ACHN (cell line): ENCODE results near the gene SORBS1.

ENCODE experiments used
- DNase-seq: peaks from one replicate; pipeline ENCODE4 v3.0.0-alpha.2; 2015
- in situ Hi-C: cut with HindIII; loops from 2 replicates; pipeline ENCODE4 v1.10.0; 2017; ENCODE audit warnings: low sequenced_read_pairs, low pct_ligation_motif_present, low pct_unique_long_range_greater_than_20kb

The SORBS1 gene

GRCh38 chr10:95332666-95333249, 228.4 kb downstream of the SORBS1 start:
- DNase-seq = no peak
- in situ Hi-C loops = no loop called here

GRCh38 chr10:95331596-95332130, 229.5 kb downstream of the SORBS1 start:
- no peak for DNase-seq
- in situ Hi-C loops = no loop called here

GRCh38 chr10:95330966-95331453, 230.2 kb downstream of the SORBS1 start:
- in situ Hi-C loops = no loop called here
- no peak for DNase-seq

GRCh38 chr10:95329296-95329695, 231.9 kb downstream of the SORBS1 start:
- in situ Hi-C loops = no loop called here
- DNase-seq = no peak

- no peak for DNase-seq
- in situ Hi-C loops = no loop called here
Observed at GRCh38 chr10:95328013-95328412, 233.2 kb downstream of the SORBS1 start.

DNA sequence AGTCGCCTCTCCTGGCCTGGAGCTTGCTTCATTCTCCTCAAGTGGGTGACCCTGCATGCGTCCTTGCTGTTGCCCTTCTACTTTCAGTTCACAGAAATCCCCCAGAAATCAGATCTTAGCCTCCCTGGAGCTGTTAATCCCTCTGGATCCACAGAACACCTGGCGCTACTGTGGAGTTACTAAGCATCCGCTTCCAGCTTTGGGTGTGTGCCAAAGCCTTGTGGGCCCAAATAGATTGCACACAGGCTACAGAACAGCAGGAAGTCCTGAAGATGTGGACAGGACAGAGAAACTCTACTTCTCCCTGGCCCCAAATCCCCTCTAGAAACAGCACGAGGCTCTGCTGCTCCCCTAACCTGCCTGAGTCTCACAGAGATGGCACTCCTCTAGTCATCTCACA, 233.8 kb downstream of the SORBS1 start:
- in situ Hi-C loops = no loop called here
- DNase-seq = no peak

DNA sequence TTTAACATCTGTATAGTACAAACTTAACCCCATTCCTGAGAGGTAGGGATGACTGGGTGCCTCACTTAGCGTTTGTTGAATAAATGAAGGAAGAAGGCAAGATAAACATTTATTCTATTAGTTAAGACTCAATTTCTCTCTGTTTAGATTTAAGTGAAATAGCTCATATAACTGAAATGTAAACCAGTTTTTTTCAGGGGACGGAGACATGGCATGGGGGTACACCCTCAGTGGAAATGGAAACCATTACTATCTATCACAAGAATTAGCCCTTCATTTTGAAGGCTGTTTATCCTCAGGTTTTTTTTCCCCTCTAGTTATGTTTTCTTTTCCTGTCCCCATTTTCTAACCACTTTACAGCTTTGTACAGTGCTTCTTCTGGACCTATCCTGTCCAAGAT, 234.8 kb downstream of the SORBS1 start:
- DNase-seq = no peak
- in situ Hi-C loops = no loop called here

DNA sequence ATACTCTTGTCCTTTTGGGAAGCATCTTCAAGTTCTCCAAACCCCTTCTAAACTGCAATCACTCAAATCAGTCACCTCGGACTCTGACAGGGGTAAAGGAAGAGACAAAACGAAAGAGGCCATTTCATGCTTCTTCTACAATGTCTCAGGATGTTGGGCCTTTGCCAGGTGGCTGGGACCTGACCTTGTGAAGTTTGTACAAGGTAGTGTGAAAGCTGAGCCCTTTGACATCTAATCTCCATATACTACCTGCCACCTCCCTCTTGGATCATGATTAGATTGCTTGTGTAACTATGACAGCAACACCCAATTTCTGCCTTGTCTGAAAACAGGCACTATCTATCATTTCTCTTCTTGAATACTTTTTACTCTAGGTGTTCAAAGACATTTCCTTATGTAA, 235.3 kb downstream of the SORBS1 start:
- in situ Hi-C loops = no loop called here

DNA sequence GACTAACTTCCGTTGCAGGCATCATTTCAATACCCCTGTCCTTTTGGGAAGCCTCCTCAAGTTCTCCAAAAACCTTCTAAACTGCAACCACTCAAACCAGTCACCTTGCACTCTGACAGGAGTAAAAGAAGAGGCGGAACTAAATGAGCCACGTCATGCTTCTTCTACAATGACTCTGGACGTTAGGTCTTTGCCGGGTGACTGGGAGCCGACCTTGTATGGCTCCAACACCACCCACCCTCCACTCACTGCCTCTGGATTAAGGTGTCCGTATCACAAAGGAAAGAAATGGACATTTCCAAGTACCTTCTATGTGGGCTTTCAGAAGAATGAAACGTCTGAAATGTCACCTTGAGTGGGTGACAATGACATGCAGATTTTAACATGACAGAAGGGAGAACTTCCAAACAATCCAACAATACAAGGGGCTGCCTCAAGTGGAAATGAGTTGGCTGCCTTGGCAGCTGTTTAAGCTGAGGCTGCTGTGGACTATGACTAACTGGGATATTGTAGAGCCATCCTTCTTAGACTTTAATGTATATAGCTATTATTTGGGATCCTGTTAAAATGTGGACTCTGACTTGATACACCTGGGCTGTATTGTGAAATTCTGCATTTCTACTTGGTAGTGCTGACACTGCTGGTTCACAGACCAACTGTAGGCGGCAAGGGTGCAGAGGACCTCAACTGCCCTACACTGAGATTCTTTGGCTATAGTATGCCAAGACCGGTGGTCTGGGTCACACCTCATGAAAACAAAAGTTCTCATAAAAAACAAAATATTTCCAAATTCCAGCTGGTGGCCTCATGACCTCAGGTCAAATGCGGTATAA, 236.5 kb downstream of the SORBS1 start:
- in situ Hi-C loops = no loop called here
- DNase-seq = no peak

More for the DNA sequence above, 235.3 kb downstream of the SORBS1 start:
- DNase-seq = no peak

DNA sequence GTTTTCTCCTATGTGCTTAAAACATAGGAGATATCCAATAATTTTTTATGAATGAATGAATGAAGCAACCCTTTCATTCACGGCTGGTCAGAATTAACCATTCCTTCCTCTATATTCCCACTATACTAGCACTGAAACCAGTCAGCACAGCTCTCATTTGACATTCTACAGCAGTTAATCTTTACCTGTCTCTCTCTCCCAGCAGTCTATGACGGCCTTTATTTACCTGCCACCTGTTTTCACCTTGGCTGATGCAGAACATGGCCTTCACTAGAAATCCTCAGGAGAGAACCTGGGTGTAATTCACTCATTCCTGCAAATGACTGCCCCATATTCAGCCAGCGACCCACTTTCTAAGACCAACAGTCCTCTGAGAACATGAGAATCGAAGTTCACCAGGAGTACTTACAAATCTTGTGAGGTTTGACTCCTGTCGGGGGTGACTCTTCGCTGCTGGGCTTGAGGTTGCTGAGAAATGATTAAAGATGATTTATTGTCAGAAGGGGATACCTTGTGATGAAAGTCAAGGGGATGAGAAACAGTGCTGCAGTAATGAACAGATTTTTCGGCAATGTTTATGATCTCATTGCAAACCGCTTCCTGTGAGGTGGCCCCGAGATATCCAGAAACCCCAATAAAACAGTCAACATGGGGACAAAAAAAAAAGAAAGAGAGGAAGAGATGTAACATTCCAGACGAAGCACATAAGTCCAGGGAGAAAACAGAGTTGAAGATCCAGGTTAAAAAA, 239.4 kb downstream of the SORBS1 start:
- in situ Hi-C loops = no loop called here
- no peak for DNase-seq

DNA sequence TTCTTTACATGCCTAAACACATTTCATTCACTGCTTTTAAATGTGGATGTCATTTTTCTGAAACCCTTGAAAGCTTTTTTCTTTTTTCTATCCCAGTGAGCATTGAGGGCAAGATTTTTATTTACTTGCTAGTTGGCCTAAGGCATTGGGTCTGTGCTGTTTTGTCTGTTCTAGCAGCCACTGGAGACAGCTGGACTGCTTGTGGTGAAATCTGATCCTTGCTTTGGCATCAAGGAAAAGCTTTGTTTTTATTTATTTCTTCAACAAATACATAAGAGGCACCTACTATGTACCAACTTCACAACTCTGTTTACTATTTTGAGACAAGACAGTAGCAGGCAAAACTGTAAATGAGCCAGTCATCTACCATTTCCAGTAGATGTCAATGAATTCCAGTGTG, 241.9 kb downstream of the SORBS1 start:
- DNase-seq = no peak
- in situ Hi-C loops = no loop called here

GRCh38 chr10:95315509-95315908, 245.7 kb downstream of the SORBS1 start:
- DNase-seq = no peak
- in situ Hi-C loops = no loop called here

GRCh38 chr10:95314192-95314918, 246.8 kb downstream of the SORBS1 start:
- no peak for DNase-seq
- in situ Hi-C loops = no loop called here

DNA sequence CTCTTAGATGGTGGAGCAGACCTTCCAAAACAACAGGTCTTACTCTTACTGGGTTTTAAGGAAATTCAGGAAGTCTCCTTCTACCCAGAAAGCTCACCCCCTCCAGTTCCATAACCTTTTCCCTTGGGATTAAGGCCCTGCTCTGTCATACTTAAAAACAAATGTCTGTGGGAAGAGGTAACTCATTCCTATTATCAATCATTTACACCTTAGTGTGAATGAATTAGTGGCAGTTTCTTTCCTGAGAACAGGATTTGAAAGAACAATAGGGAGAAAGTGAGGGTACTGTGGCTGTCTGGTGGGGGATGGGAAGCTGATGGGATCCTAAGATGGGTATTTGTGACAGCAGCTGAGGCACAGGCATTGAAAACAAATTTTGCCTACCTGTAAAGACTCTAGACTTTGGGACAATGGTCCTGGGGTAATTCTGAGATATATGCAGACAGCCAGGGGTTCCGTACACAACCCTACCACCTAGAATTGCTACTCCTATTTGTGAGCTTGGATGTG, 248.1 kb downstream of the SORBS1 start:
- peak; percentile 10 for DNase-seq

GRCh38 chr10:95312257-95312656, 248.9 kb downstream of the SORBS1 start:
- in situ Hi-C loops = no loop called here
- no peak for DNase-seq

More for the DNA sequence above, 248.1 kb downstream of the SORBS1 start:
- in situ Hi-C loops = no loop called here

DNA sequence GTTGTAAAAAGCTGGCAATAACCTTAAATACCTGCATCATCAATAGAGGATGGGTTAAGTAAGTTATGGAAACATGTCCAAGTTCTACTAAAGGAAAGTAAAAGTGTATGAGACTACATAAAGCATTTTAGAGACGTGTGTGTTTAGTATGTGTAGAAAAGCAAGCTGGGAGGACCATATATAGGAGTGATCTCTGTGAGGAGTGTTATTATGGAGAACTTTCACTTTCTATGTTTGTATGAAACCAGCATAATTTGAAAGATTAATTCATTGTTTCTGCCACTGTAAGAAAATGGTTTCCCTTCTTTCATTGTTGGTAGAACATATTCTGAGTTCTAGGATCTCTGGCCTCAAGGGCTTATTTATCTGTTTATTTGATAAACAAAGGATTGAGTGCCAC, 251.2 kb downstream of the SORBS1 start:
- DNase-seq = no peak

GRCh38 chr10:95308389-95309302, 252.5 kb downstream of the SORBS1 start:
- DNase-seq = peak; percentile 99
- in situ Hi-C loops = no loop called here

More for the DNA sequence above, 251.2 kb downstream of the SORBS1 start:
- in situ Hi-C loops = no loop called here
